NB4 (cell line): Measurements from ENCODE around the gene TMEM273.

ENCODE experiments used
- MAX ChIP-seq: IDR thresholded peaks from 2 replicates; pipeline ENCODE4 v1.6.1; 2011; ENCODE audit warnings: low read depth, low read length
- MYC ChIP-seq: IDR thresholded peaks from 2 replicates; pipeline ENCODE4 v1.6.1; 2011; ENCODE audit warnings: low read depth, low read length
- POLR2A ChIP-seq: IDR thresholded peaks from 2 replicates; pipeline ENCODE4 v1.6.1; 2011; ENCODE audit warnings: mild to moderate bottlenecking; ENCODE audit not compliant: insufficient read length; ENCODE audit errors: extremely low read depth
- TF ChIP-seq, protein P1 (sequence below): IDR thresholded peaks from one replicate; pipeline ENCODE4 v1.5.1; 2012; ENCODE audit warnings: low read depth, low read length

- TF ChIP-seq, protein P1, sequence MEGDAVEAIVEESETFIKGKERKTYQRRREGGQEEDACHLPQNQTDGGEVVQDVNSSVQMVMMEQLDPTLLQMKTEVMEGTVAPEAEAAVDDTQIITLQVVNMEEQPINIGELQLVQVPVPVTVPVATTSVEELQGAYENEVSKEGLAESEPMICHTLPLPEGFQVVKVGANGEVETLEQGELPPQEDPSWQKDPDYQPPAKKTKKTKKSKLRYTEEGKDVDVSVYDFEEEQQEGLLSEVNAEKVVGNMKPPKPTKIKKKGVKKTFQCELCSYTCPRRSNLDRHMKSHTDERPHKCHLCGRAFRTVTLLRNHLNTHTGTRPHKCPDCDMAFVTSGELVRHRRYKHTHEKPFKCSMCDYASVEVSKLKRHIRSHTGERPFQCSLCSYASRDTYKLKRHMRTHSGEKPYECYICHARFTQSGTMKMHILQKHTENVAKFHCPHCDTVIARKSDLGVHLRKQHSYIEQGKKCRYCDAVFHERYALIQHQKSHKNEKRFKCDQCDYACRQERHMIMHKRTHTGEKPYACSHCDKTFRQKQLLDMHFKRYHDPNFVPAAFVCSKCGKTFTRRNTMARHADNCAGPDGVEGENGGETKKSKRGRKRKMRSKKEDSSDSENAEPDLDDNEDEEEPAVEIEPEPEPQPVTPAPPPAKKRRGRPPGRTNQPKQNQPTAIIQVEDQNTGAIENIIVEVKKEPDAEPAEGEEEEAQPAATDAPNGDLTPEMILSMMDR: no peak
- no peak for TF ChIP-seq POLR2A
- no peak for TF ChIP-seq MYC
- TF ChIP-seq MAX: no peak
These were observed 11.6 kb downstream of the TMEM273 start for GRCh38 chr10:49176310-49177268.
